ENCODE data around the gene L3MBTL2.

- TF ChIP-seq NFRKB (IDR thresholded peaks at IDR 0.05), result no peak
- no peak for TF ChIP-seq FOXK2 (IDR thresholded peaks at IDR 0.05)
- TF ChIP-seq SUZ12 (IDR thresholded peaks at IDR 0.05), result no peak
- no peak for TF ChIP-seq FOXA1 (IDR thresholded peaks at IDR 0.05)
- no peak for TF ChIP-seq PKNOX1 (IDR thresholded peaks at IDR 0.05)
- TF ChIP-seq TARDBP (IDR thresholded peaks at IDR 0.05), result no peak
- TF ChIP-seq ARNT (IDR thresholded peaks at IDR 0.05), result no peak
- no peak for TF ChIP-seq HDGF (IDR thresholded peaks at IDR 0.05; ENCODE audit: borderline replicate concordance)
Measured at GRCh38 chr22:41215926-41216325, 10.8 kb downstream of the L3MBTL2 start.
